ELF-1 (cell line): ENCODE results near the gene INHBB.
A peak's percentile ranks its signal among the peaks of the same experiment; 100 is the strongest.

ENCODE experiments used
- DNase-seq: peaks from one replicate; pipeline ENCODE4 v3.0.0-alpha.2; 2016; ENCODE audit warnings: low read depth, low spot score

Gene INHBB

GRCh38 chr2:120341977-120342376 lies 4.0 kb upstream of the INHBB start:
- DNase-seq: no peak

DNA sequence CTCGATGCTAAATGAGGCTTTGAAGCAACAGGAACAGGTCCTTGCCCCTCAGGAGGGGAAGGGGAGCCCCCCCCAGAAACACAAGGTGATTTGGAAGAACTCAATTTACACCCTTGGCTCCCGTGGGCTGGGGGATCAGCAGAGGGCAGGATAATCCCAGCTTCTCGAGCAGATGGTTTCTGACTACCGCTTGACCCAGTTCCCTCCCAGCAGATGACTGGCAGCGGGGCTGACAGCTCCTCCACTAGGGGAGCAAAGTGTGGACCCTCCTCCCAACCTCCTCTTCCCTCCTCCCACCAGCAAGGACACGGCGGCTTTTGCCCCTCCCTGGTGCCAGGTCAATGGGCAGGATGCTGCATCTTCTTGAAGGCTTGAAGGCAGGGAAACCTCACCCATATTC lies 3.5 kb upstream of the INHBB start:
- DNase-seq: no peak

DNA sequence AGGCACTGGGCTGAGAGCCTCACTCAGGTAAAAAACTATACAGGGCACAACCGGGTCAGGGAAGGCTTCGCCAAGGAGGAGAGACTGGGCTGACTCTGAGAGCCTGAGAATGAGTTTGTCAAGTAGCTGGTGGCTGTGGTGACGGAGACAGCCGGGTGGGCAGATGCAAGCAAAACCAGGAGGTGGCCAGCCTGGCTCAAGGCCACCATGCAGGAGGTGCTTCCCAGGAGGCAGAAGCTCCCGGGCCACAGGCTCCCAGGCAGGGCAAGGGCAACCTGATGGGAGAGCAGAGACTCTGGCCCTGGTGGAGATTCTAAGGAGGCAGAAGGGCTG lies 2.9 kb upstream of the INHBB start:
- no peak for DNase-seq

DNA sequence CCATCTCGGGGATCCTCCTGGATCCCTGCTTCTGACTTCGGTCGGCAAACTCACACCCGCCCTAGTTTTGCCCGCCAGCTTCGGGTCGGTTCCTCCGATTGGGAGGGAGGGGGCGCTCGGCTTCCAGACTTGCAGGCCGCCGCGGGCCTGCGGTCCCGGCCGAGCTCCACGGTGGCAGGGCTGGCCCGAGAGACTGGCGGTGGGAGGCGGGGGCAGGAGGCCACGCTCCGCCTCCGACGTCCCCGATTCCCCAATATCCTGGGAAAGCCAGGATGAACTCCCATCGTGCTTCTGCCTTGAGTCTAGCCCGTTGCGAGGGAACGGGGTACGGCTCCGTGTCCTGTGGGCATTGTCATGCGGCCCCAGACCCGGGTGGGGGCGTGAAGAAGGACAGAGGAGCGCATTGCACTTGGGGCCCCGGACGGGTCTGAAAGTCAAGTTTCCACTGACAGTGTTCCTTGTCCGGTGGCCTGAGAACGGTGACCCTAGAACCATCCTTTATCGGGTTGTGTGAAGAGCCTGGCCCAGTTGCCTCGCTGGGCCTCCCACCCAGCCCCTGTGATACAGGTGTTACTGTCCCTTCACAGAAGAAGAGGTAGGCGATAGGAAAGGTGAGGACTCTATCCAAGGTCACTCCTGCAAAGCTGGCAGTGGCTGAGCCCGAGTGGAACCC lies 2.4 kb upstream of the INHBB start:
- DNase-seq: peak; percentile 87

GRCh38 chr2:120344214-120344975 lies 1.5 kb upstream of the INHBB start:
- DNase-seq: no peak

DNA sequence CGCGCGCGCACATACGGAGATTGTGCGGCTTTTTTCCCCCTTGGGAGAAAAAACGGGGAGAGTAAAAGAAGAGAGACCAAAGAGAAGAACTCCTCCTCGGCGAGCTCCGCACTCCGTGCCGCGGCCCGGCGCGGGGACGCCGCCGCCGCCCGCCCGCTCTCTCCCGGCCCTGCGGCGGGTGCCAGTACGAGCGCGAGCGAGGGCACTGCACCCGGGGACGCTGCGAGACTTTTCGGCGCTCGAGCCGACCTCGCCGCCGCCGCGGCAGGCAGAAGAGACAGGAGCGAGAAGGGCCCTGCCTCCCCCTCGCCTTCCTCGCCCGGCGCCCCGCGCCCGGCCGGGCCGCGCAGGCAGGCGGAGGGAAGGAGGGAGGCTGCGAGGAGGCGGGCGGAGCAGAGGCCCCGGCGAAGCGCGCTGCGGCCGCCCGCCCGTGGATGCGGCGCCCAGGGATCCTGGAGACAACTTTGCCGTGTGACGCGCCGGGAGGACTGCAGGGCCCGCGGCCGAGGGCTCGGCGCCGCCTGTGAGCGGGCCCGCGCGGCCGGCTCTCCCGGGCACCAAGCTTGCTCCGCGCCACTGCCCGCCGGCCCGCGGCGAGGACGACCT lies 857 bp upstream of the INHBB start:
- DNase-seq: peak; percentile 37

- no peak for DNase-seq
Measured at GRCh38 chr2:120345608-120346007, 328 bp upstream of the INHBB start.

GRCh38 chr2:120346667-120347358 lies 877 bp downstream of the INHBB start:
- DNase-seq: peak; percentile 37

- peak; percentile 44 for DNase-seq
Measured at GRCh38 chr2:120347396-120348060, 1.6 kb downstream of the INHBB start.

DNA sequence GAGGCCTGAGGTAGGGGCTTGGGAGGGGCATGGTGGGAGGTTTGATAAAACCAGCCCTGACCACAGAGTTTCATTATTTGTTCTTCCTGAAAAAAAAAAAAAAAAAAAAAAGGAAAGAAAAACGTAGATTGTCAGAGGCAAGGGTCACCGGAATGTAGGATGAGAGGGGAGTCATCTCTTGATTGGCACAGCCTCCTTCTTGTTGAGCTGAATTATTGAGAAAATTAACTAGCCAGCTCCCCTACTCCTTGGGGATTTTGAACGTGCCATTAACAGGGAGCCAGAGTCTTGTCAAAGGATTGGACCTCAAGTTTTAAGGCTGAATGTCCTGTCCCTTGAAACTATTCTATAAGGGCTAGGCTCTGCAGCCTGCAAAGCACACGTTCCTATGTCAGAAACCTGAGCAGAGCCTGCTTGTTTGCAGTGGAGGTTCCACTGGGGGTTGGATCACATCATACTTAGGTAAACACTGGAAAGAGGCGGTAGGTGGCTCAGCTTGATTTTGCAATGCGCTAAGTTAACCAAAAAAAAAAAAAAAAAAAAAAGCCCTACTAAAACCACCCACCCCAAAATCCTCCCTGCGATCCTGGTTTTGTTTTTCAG lies 2.3 kb downstream of the INHBB start:
- DNase-seq: no peak

DNA sequence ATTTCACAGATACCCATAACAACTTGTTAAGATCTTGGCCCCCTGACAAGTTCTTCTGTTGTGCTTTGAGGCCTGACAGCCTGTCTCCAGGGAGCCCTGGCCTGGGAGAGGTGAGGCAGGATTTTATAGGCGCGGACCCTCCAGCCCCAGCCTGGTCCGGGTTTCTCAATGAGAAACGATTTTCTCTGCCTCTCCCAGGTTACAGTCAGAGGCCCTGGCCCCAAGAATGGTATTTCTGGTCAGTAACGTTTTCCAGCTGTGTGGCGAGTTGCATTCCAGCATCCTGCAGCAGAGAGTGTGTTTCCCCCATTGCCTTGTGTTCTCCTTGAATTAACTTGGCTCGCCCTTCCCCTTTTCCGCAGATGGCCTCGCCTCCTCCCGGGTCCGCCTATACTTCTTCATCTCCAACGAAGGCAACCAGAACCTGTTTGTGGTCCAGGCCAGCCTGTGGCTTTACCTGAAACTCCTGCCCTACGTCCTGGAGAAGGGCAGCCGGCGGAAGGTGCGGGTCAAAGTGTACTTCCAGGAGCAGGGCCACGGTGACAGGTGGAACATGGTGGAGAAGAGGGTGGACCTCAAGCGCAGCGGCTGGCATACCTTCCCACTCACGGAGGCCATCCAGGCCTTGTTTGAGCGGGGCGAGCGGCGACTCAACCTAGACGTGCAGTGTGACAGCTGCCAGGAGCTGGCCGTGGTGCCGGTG lies 3.0 kb downstream of the INHBB start:
- DNase-seq: no peak

DNA sequence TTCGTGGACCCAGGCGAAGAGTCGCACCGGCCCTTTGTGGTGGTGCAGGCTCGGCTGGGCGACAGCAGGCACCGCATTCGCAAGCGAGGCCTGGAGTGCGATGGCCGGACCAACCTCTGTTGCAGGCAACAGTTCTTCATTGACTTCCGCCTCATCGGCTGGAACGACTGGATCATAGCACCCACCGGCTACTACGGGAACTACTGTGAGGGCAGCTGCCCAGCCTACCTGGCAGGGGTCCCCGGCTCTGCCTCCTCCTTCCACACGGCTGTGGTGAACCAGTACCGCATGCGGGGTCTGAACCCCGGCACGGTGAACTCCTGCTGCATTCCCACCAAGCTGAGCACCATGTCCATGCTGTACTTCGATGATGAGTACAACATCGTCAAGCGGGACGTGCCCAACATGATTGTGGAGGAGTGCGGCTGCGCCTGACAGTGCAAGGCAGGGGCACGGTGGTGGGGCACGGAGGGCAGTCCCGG lies 3.5 kb downstream of the INHBB start:
- DNase-seq: peak; percentile 65

GRCh38 chr2:120350080-120350479 lies 4.1 kb downstream of the INHBB start:
- DNase-seq: no peak

DNA sequence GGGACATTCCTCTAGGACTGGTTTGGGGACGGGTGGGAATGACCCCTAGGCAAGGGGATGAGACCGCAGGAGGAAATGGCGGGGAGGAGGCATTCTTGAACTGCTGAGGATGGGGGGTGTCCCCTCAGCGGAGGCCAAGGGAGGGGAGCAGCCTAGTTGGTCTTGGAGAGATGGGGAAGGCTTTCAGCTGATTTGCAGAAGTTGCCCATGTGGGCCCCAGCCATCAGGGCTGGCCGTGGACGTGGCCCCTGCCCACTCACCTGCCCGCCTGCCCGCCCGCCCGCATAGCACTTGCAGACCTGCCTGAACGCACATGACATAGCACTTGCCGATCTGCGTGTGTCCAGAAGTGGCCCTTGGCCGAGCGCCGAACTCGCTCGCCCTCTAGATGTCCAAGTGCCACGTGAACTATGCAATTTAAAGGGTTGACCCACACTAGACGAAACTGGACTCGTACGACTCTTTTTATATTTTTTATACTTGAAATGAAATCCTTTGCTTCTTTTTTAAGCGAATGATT lies 4.9 kb downstream of the INHBB start:
- DNase-seq: no peak

GRCh38 chr2:120352696-120353590 lies 7.0 kb downstream of the INHBB start:
- DNase-seq: no peak

DNA sequence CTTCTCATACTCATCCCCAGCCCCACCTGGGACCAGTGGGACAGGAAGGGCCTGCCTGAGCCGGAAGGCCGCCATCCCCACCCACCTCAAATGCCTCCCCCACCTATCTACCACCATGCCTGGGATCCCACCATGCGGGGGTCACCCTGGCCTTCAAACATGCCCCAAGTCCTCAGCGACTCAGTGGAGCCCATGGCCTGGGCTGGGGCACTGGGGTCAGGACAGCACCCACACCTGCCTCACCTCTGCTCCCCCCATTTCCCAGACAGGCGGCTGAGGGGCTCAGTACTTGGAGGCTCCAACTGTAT lies 7.6 kb downstream of the INHBB start:
- DNase-seq: no peak

DNA sequence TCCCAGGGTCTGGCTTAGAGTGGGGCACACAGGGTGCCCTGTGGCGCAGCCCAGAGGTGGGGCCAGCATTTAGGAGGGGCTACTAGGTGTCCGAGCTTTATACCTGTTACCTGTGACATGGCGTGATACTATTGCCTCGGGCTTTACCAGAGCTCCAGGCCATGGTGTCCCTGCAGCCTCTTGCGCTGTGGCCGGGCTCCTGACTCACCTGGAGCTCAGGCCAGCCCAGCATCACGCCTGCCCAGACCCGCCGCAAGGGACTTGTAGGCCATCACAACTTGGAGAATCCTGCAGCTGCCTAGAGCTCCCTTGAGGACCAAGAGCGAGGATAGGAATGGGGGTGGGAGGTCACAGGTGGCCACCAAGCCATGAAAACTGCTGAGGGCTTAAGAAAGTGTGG lies 8.0 kb downstream of the INHBB start:
- DNase-seq: no peak

- no peak for DNase-seq
Measured at GRCh38 chr2:120354467-120354866, 8.5 kb downstream of the INHBB start.

DNA sequence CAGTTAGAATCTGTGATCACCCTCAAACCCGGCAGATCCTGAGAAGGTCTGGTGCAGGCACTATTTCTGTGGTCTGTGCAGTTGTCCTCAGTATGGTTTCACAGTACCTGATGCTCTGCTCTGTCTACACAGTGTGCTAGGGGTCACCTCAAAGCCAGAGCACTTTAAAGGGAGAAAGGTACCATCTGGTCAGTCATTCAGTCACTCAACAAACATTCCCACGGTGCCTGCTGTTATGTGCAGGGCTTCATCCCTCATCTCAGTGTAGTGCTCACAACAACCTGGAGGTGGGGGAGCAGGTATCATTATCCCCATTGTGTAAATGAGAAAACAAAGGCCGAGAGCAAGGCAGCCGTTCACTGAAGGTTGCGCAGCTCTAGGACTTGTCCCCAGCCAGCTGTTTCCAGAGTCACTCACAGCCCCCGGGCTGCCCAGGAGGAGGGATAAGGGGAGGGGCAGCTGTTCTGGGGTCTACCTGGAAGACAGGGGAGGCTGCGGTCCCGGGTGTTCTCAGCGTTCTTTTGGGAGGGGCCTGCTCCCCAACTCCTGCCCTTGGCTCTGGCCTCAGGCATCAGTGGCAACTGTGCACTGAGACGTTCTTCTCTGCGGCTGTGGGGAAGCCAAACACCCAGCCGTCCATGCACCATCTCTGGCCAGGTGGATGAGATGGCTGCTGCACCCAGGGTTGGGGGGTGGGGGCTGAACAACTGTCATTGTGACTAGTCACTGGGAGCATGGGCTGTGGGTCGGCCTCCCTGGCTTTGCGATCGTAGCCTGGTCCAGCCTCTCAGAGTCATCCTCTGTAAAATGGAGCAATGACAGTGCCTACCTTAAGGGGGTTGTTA lies 9.2 kb downstream of the INHBB start:
- no peak for DNase-seq
